Right cardiac atrium (tissue), 5 donors: Measurements from ENCODE around the gene CNP. TPM values are rescaled to one million over a fixed set of nuclear protein-coding genes. Genes with fewer than 3 reads are reported as not detected.

Experiments
- ATAC-seq, 2 donors: fragments of 200-7000 bp; cut with Tn5 transposase; one replicate each; pipeline versions ENCODE4 v1.8.0 to v1.9.1; 2020; ENCODE audit warnings: moderate library complexity in 2 of 2, mild to moderate bottlenecking in 1 of 2
- DNase-seq, 3 donors: peaks; one replicate each; pipeline ENCODE4 v3.0.0-alpha.2; 2020
- H3K27ac ChIP-seq: one replicate; pipeline ENCODE4 v1.5.1; 2013; ENCODE audit warnings: mild to moderate bottlenecking, low read length, control low read depth, moderate library complexity
- H3K27me3 ChIP-seq: one replicate; pipeline ENCODE4 v1.6.1; 2013; ENCODE audit not compliant: control insufficient read depth, insufficient read depth
- H3K4me1 ChIP-seq: one replicate; pipeline ENCODE4 v1.6.1; 2013; ENCODE audit warnings: low read length; ENCODE audit not compliant: control insufficient read depth, insufficient read depth
- H3K4me3 ChIP-seq: one replicate; pipeline ENCODE4 v1.5.1; 2013; ENCODE audit warnings: low read length, control low read depth
- H3K9me3 ChIP-seq: one replicate; pipeline ENCODE4 v1.6.1; 2013; ENCODE audit warnings: low read length; ENCODE audit not compliant: control insufficient read depth
- WGBS: extraction: QIAGEN DNeasy Blood & Tissue Kit; methylation state at CpG from one replicate; pipeline ENCODE4 v1.1.7; 2013; 5-methylcytosine and 5-hydroxymethylcytosine counted together
- intact Hi-C, 4 donors: fragments of 100-400 bp; cut with DNase I; formaldehyde crosslinking; loops; one replicate each; pipeline versions ENCODE4 v1.11.0 to v1.14.0; 2022 to 2023
- polyA plus RNA-seq: library from polyadenylated mRNA; stranded (reverse); fragments of 200-250 nt; gene quantifications from one replicate; pipeline ENCODE4 v1.2.3, GENCODE V29; 2013
- total RNA-seq, 4 donors: library from RNA; stranded (reverse); fragmentation: NEBNext Ultra II Directional; extraction: Animal tissue kit (Norgen Biotek cat#: 25700); gene quantifications; one replicate each; pipeline ENCODE4 v1.2.1, GENCODE V29; 2021
- donor health status: healthy with polysubstance abuse.
- donor health status: DM: no; HTN: yes; CAD: no.
- donor health status: DM: no; HTN: no; CAD: no.
- donor health status: DM: no; HTN: yes; CAD: no; lungs with severe emphysema.
- donor health status: DM: yes; HTN: yes; CAD: no.

CNP gene
- total and polyA plus RNA-seq, 5 donors = 32.1 to 41.1 (median 38.8) TPM

GRCh38 chr17:41974658-41975057 is 8.1 kb downstream of the CNP start:
- WGBS = 89% methylated on average over 5 of the region's 5 CpGs
- intact Hi-C loops = no loop called here
- no peak for DNase-seq
- Histone ChIP-seq H3K9me3 (no peaks in the 10 kb centered on the region), H3K27me3 (no peaks in the 10 kb centered on the region), H3K27ac (no peak overlapping the region), H3K4me1 (peaks cover 2% of the 10 kb centered on the region), H3K4me3 (no peak overlapping the region)
- ATAC-seq = no peak

DNA sequence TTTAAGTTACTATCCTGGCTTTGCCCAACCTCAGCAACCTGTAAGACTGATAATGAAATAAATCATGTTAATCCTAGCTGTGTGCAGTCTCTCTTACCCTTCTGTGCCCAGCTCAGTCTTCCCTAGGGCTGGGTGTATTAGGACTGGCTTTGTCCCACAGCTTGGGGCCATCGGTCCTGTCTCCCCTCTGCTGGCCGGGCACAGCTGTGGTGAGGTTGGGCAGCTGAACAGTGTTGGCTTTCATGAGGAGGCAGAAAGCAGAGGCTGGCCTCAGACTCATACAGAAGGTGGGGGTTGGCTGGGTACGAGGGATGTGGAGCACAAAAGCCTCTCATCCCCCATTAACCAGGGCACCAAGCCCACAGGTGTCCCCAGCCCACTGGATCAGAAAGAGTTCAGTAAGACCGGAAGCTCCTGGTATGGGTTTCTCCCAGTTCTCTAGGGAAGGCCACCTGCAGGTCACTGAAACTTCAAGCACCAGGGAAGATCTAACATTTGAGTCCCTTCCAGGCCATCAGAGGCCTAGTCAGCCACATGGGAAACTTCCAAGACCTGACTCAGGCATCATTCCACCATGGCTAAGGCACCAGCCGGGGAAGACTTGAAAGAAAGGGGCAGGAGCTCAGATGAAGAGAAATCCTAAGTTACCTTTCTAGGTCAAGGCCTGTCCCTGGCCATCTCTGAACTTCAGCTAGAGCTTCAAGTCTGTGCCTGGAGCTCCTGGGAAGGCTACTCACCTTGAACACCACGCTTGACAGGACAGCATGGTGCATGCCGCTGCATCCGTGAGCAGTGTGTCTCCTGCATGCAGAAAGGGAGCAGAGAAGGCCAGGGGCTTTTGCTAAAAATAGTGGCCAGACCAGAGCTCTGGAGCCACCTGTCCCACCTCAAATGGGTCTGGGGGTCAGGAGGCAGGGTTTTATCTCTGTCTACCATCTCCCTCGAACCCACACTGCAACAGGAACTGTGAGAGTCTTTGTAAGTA is 8.8 kb downstream of the CNP start:
- ATAC-seq (no peak), DNase-seq (no peak)
- Histone ChIP-seq H3K27ac (no peak overlapping the region), H3K4me1 (peaks cover 2% of the 10 kb centered on the region), H3K4me3 (no peak overlapping the region), H3K27me3 (no peaks in the 10 kb centered on the region), H3K9me3 (no peaks in the 10 kb centered on the region)
- WGBS = 84% methylated on average over 9 of the region's 9 CpGs
- intact Hi-C loops = no loop called here

DNA sequence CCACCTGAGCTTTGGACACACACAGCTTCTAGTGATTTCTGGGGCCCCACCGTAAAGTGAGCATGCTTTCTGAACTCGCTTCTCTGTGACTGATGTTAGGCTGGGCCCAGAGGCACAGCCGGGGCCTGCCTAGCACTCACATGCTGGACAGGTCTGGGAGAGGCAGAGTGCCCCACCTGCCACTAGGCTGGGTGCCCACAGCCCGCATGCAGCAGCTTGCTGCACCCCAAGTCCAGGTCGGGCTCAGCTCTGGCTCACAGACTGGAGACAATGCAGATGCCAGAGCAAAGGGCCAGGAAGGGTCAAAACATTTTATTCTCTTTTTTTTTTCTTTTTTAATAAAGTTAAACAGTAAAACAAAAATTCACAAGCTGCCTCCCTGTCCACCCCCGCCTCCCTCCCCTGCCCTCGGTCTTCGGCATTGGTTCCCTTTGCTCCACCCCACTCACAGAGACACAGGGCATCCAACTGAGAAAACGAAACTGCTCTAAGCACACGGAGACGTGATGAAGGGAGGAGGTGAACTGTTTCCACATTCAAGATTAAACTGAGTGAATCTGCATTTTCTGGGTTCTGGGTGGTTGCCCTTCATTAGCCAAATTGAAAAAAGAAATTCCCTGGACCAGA is 9.7 kb downstream of the CNP start:
- ATAC-seq = peak in 1 of 2 donors; percentile 53
- 65% methylated on average over 11 of the region's 11 CpGs for WGBS
- Histone ChIP-seq H3K27me3 (no peaks in the 10 kb centered on the region), H3K27ac (no peak overlapping the region), H3K4me1 (peaks cover 2% of the 10 kb centered on the region), H3K9me3 (no peaks in the 10 kb centered on the region), H3K4me3 (no peak overlapping the region)
- peak in 1 of 3 donors; percentile 70 for DNase-seq
- intact Hi-C loops = no loop called here

- WGBS = 91% methylated on average over 4 of the region's 4 CpGs
- Histone ChIP-seq H3K9me3 (no peaks in the 10 kb centered on the region), H3K27me3 (no peaks in the 10 kb centered on the region), H3K4me1 (peaks cover 2% of the 10 kb centered on the region), H3K27ac (no peak overlapping the region), H3K4me3 (no peak overlapping the region)
- intact Hi-C loops = no loop called here
- DNase-seq = no peak
- ATAC-seq = no peak
These were observed 11.4 kb downstream of the CNP start for GRCh38 chr17:41977991-41978390.

- ATAC-seq = no peak
- 92% methylated on average over 14 of the region's 14 CpGs for WGBS
- no peak overlapping the region for H3K4me3 ChIP-seq
- no peaks in the 10 kb centered on the region for H3K4me1 ChIP-seq
- no peak overlapping the region for H3K27ac ChIP-seq
- DNase-seq = no peak
- H3K9me3 ChIP-seq = no peaks in the 10 kb centered on the region
- no peaks in the 10 kb centered on the region for H3K27me3 ChIP-seq
- intact Hi-C loops = no loop called here
These were observed 15.6 kb downstream of the CNP start for GRCh38 chr17:41982026-41982760.

GRCh38 chr17:41984454-41984853 is 17.9 kb downstream of the CNP start:
- DNase-seq (peak in 1 of 3 donors; percentile 64), ATAC-seq (peak; percentile 50 to 63)
- no peak overlapping the region for H3K4me3 ChIP-seq
- H3K4me1 ChIP-seq = no peaks in the 10 kb centered on the region
- no peaks in the 10 kb centered on the region for H3K9me3 ChIP-seq
- intact Hi-C loops = no loop called here
- WGBS = 72% methylated on average over 8 of the region's 8 CpGs
- H3K27ac ChIP-seq = no peak overlapping the region
- H3K27me3 ChIP-seq = no peaks in the 10 kb centered on the region

- WGBS = 94% methylated on average over 8 of the region's 8 CpGs
- intact Hi-C loops = no loop called here
- Histone ChIP-seq H3K4me1 (no peaks in the 10 kb centered on the region), H3K27ac (no peak overlapping the region), H3K9me3 (no peaks in the 10 kb centered on the region), H3K27me3 (no peaks in the 10 kb centered on the region), H3K4me3 (no peak overlapping the region)
- no peak for DNase-seq
- ATAC-seq = no peak
These were observed 19.3 kb downstream of the CNP start for GRCh38 chr17:41985919-41986318.

DNA sequence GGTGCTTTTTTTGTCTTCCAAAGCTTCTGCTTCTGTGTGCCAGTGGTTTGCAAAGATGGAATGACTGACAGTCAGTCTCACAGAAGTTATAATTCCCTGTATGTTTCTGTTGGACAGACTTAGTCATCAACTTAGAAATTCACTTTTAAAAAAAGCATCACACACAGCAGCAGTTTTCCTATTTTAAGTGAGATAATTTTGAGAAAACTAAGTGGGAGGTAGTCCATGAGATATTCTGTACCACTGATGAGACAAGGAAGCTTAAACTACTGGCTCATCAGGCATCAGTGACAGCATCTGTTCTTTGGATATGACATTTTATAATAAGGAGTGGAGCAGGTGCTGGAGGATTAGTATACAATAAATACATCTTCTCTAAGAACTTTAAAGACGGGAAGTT is 20.0 kb downstream of the CNP start:
- Histone ChIP-seq H3K27me3 (no peaks in the 10 kb centered on the region), H3K9me3 (no peaks in the 10 kb centered on the region), H3K4me1 (no peaks in the 10 kb centered on the region), H3K27ac (no peak overlapping the region), H3K4me3 (no peak overlapping the region)
- WGBS = 93% methylated on average over 1 of the region's 1 CpG
- intact Hi-C loops = no loop called here
- DNase-seq = no peak
- no peak for ATAC-seq

GRCh38 chr17:41987642-41988041 is 21.0 kb downstream of the CNP start:
- no peak overlapping the region for H3K27ac ChIP-seq
- no peaks in the 10 kb centered on the region for H3K9me3 ChIP-seq
- ATAC-seq (no peak), DNase-seq (no peak)
- H3K4me3 ChIP-seq = no peak overlapping the region
- H3K4me1 ChIP-seq = no peaks in the 10 kb centered on the region
- H3K27me3 ChIP-seq = no peaks in the 10 kb centered on the region
- WGBS = 75% methylated on average over 3 of the region's 3 CpGs
- intact Hi-C loops = no loop called here

GRCh38 chr17:41988418-41988817 is 21.8 kb downstream of the CNP start:
- 95% methylated on average over 2 of the region's 2 CpGs for WGBS
- ATAC-seq (no peak), DNase-seq (no peak)
- Histone ChIP-seq H3K4me3 (no peak overlapping the region), H3K4me1 (no peaks in the 10 kb centered on the region), H3K27ac (no peak overlapping the region), H3K27me3 (no peaks in the 10 kb centered on the region), H3K9me3 (no peaks in the 10 kb centered on the region)
- intact Hi-C loops = no loop called here
